ENCODE data around the gene UQCRC1.
"Not testable (repeated sequence)": the region's sequence is repeated elsewhere in the genome, so short reads cannot be mapped to it uniquely, and the experiment has no call there.

The UQCRC1 gene

DNA sequence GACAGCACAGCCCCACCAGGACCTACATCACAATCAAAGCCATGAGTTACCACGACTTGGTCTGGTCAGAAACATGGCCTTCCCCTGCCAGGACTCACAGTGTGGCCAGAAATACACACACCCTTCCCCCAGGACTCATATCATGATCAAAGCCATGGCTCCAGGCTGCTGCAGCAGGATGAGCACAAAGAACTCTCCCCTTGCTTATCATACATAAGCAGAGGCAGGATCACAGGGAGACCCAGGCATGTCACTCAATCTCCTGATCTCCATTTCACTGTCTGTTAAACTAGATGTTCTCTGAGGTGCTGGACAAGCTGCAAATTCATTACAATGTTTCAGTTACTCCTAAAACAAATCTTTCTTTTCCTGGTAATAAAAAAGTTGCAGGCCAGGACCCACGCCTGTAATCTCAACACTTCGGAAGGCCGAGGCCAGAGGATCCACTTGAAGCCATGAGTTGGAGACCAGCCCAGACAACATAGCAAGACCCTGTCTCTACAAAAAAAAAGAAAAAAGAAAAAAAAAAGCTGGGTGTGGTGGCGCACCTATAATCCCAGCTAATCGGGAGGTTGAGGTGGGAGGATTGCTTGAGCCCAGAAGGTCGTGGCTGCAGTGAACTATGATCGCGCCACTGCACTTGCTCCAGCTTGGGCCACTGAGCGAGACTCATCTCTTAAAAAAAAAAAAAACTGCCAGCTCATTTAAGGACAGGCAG is 54.1 kb downstream of the UQCRC1 start:
- DNase-seq (ENCODE audit: low read depth in 2 of 2) = no peak

DNA sequence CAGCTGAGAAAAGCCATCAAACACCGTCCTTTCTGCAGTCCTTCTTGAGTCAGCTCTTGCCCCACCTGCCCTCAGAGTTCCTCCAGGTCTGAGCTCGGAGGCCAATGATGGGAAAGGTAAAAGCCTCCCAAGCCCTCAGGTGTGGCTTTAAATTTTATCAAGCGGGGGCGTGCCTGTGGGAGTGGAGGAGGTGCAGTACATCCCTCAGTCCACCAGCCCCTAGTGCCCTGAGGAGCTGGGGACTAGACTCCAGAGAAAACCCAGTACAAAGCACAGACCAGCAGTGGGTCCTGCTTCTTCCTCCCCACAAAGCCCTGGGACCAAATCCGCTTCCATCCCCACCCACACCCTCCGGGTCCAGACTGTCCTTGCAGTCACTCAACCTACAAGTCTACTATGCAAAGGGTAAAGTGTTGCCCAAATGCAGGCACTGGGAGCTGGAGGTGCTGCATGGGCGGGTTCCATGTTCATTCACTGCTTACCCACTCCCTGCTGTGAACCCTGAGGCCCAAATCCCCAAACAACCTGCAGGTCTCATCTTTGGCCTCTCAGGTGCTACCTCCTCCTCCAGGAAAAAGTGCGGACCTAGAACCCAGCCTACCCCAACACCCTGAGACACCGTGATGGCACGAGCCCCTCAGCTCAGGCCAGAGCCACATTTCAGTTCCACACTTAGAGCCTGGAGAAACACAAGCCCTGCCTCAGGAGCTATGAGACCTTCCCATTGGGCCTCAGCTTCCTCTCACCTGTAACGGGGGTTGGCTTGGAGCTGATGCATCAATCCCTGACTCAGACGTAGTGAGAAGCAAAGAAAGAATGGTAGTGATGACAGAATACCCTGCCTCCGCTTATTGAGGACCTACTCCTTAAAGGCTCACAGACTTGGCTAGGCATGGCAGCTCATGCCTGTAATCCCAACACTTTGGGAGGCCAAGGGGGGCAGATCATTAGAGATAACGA is 55.3 kb downstream of the UQCRC1 start:
- DNase-seq (ENCODE audit: low read depth in 2 of 2) = no peak

DNA sequence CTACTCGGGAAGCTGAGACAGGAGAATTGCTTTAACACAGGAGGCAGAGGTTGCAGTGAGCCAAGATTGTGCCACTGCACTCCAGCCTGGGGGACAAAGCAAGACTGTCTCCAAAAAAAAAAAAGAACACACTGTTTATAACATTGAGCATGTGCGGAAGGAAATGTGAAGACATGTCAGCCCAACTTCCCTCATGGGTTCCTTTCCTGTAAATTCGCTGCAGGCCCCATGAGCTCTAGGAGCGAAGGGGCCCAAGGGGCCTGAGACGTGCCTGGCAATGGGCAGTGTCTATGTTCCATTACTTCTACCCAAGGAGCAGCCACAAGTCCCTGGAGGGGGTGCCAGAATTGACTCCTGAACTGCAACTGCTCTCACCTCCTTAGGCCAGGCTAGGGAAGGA is 56.1 kb downstream of the UQCRC1 start:
- DNase-seq (ENCODE audit: low read depth in 2 of 2) = no peak

DNA sequence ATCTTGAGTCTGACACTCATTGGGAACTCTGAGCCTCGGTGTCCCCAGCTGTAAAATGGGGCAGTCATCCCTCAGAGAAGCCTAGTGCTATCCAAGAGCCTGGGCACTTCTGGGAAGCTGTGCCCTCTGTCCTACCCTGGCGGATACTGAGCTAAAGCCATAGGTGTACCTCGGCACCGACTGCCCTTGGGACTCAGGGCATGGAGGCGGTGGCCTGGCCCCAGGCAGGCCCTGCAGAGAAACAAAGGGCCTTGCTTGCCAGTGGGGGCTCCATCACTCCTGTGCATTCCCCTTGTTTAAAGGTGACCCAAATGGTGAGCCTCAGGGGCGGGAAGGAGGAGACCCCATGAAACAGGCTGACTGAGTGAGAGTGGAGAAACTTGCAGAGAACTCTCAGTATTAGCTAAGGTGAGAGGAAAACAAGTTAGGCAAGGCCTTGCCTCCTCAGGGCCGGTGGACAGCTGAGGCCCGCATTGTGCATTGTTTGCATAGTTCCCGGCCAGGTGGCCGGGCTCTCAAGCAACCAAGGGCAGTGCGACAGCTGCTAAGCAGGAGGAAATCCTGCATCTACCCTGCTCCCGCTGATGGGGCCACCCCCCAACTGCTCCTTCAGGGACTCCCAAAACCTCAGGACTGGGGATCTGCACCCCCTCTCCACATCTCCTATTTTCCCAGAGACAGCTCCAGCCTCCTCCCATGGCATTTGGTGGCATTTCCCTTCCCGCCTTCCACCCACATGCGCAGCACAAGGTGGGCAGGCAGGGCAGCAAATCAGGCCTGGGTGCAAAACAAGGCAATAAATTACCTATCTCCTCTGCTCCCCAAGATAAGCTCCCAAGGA is 57.1 kb downstream of the UQCRC1 start:
- DNase-seq (ENCODE audit: low read depth in 2 of 2) = no peak

DNA sequence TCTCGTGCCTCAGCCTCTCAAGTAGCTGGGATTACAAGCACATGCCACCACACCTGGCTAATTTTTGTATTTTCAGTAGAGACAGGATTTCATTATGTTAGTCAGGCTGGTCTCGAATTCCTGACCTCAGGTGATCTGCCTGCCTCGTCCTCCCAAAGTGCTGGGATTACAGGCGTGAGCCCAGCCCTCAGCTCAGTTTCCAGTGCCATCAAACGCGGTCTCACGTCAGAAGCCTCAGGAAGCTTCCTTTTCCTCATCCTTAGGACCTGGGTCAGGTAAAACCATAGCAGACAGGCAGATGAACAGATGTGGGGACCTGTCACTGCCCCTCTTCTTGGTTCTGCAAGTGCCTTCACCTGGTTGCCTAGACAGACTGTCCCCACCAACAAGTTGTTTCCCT is 57.8 kb downstream of the UQCRC1 start:
- not testable (repeated sequence) for DNase-seq (ENCODE audit: low read depth in 2 of 2)

All from stimulated activated CD4-positive, alpha-beta T cell treated with anti-CD3 and anti-CD28 coated beads, Interleukin-1b, Interleukin-23, amount 100 ng/mL, for 1 hour (primary cell).